ENCODE results near the gene ADPGK.
"Not testable (repeated sequence)": the region's sequence is repeated elsewhere in the genome, so short reads cannot be mapped to it uniquely, and the experiment has no call there.

Gene ADPGK

GRCh38 chr15:72783640-72784455, at the start of gene ADPGK:
ADPGK (minus strand) TSS chr15:72783758; CDS start chr15:72783691, 67 bp downstream.
- FAIRE-seq, result peak; percentile 83

- no peak for FAIRE-seq
These were observed 43.7 kb upstream of the ADPGK start for GRCh38 chr15:72827226-72827625.

- FAIRE-seq, result no peak
These were observed 43.1 kb upstream of the ADPGK start for GRCh38 chr15:72826611-72827010.

- FAIRE-seq, result no peak
These were observed 42.3 kb upstream of the ADPGK start for GRCh38 chr15:72825829-72826228.

GRCh38 chr15:72824781-72825180, 41.2 kb upstream of the ADPGK start:
- FAIRE-seq, result no peak

- FAIRE-seq, result no peak
These were observed 40.6 kb upstream of the ADPGK start for GRCh38 chr15:72824112-72824511.

- no peak for FAIRE-seq
These were observed 36.7 kb upstream of the ADPGK start for GRCh38 chr15:72820278-72820677.

- FAIRE-seq, result no peak
These were observed 35.1 kb upstream of the ADPGK start for GRCh38 chr15:72818632-72819031.

- FAIRE-seq, result no peak
These were observed 29.9 kb upstream of the ADPGK start for GRCh38 chr15:72813345-72814004.

- FAIRE-seq, result no peak
These were observed 25.8 kb upstream of the ADPGK start for GRCh38 chr15:72809329-72809728.

GRCh38 chr15:72807346-72807745, 23.8 kb upstream of the ADPGK start:
- not testable (repeated sequence) for FAIRE-seq

- FAIRE-seq, result no peak
These were observed 19.4 kb upstream of the ADPGK start for GRCh38 chr15:72803006-72803405.

- FAIRE-seq, result no peak
These were observed 18.2 kb upstream of the ADPGK start for GRCh38 chr15:72801590-72802325.

GRCh38 chr15:72800833-72801481, 17.4 kb upstream of the ADPGK start:
- no peak for FAIRE-seq

- FAIRE-seq, result no peak
These were observed 14.3 kb upstream of the ADPGK start for GRCh38 chr15:72797834-72798233.

GRCh38 chr15:72797338-72797689, 13.8 kb upstream of the ADPGK start:
- no peak for FAIRE-seq

- FAIRE-seq, result no peak
These were observed 13.2 kb upstream of the ADPGK start for GRCh38 chr15:72796515-72797337.

GRCh38 chr15:72796210-72796514, 12.6 kb upstream of the ADPGK start:
- no peak for FAIRE-seq

GRCh38 chr15:72793766-72794660, 10.5 kb upstream of the ADPGK start:
- FAIRE-seq, result no peak

- FAIRE-seq, result no peak
These were observed 8.9 kb upstream of the ADPGK start for GRCh38 chr15:72792431-72792830.

GRCh38 chr15:72790302-72790910, 6.8 kb upstream of the ADPGK start:
- no peak for FAIRE-seq

All from A204.1 (cell line).